Activated gamma-delta T cell treated with Interleukin-2 at 50 U/mL for 16 hours (primary cell): ENCODE results near the gene NHP2.

ENCODE experiments used
- DNase-seq: peaks from one replicate; pipeline ENCODE4 v3.0.0-alpha.2; 2020

Gene NHP2

GRCh38 chr5:178113141-178113787 lies 40.4 kb downstream of the NHP2 start, which contains the start of gene N4BP3:
TSS of gene N4BP3 (plus strand) at chr5:178113532. CDS start at chr5:178119584, 6,052 bp downstream.
- peak; percentile 81 for DNase-seq

GRCh38 chr5:178112545-178112944 lies 41.1 kb downstream of the NHP2 start:
- no peak for DNase-seq

GRCh38 chr5:178111925-178112324 lies 41.8 kb downstream of the NHP2 start:
- no peak for DNase-seq

- no peak for DNase-seq
Observed at GRCh38 chr5:178110511-178110910, 43.2 kb downstream of the NHP2 start.

- DNase-seq, result no peak
Observed at GRCh38 chr5:178108966-178109365, 44.7 kb downstream of the NHP2 start.

GRCh38 chr5:178108446-178108845 lies 45.2 kb downstream of the NHP2 start:
- no peak for DNase-seq

GRCh38 chr5:178107756-178108310 lies 45.9 kb downstream of the NHP2 start:
- no peak for DNase-seq

GRCh38 chr5:178106556-178107239 lies 47.0 kb downstream of the NHP2 start:
- no peak for DNase-seq

GRCh38 chr5:178106086-178106485 lies 47.6 kb downstream of the NHP2 start:
- DNase-seq, result no peak

GRCh38 chr5:178104492-178104891 lies 49.2 kb downstream of the NHP2 start:
- no peak for DNase-seq

GRCh38 chr5:178103612-178104011 lies 50.1 kb downstream of the NHP2 start:
- no peak for DNase-seq
